ENCODE data around the gene MAML1.
"Not testable (repeated sequence)": the region's sequence is repeated elsewhere in the genome, so short reads cannot be mapped to it uniquely, and the experiment has no call there.

Gene MAML1

DNA sequence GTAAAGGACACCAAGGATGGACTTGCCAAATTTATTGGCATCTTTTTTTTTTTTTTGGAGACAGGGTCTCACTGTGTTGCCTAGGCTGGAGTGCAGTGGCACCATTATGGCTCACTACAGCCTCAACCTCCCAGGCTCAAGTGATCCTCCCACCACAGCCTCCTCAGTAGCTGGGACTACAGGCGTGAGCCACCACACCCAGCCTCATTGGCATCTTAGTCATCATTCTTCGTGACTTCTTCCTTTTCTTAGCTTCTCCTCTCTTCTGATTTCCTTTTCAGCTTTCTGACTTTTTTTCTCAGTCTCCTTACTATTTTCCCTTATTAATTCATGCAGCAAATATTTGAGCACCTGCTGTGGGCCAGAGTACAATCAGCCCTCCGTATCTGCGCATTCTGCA lies 6.1 kb downstream of the MAML1 start:
- no peak overlapping the region for H3K27ac Mint-ChIP-seq
- no peak for DNase-seq
- H3K9me3 Mint-ChIP-seq = peaks cover 25% of the 10 kb centered on the region
- no peak for TF ChIP-seq CTCF (IDR thresholded peaks at IDR 0.05)
- H3K4me3 Mint-ChIP-seq = no peak overlapping the region
- H3K27me3 Mint-ChIP-seq (ENCODE audit: low read depth, poor library complexity) = peaks cover 10% of the 10 kb centered on the region
- peaks cover 24% of the 10 kb centered on the region for H3K4me1 Mint-ChIP-seq
- peaks cover 59% of the 10 kb centered on the region for H3K36me3 Mint-ChIP-seq (ENCODE audit: low read depth)

DNA sequence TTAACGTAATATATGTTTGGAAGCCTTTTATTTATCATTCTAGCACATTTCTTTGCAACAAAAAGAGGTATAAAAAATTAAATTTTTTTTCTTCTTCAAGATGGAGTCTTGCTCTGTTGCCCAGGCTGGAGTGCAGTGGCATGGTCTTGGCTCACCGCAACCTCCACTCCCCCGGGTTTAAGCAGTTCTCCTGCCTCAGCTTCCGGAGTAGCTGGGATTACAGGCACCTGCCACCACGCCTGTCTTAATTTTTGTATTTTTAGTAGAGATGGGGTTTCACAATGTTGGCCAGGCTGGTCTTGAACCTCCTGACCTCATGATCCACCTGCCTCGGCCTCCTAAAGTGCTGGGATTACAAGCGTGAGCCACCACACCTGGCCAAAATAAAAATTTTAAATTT lies 11.5 kb downstream of the MAML1 start:
- not testable (repeated sequence) for H3K27me3 Mint-ChIP-seq (ENCODE audit: low read depth, poor library complexity); H3K4me1 Mint-ChIP-seq; DNase-seq; H3K4me3 Mint-ChIP-seq; H3K27ac Mint-ChIP-seq
- peaks cover 35% of the 10 kb centered on the region for H3K9me3 Mint-ChIP-seq
- H3K36me3 Mint-ChIP-seq (ENCODE audit: low read depth) = peaks cover 80% of the 10 kb centered on the region

GRCh38 chr5:179746872-179747271 lies 14.2 kb downstream of the MAML1 start:
- Mint-ChIP-seq H3K4me3 (no peak overlapping the region), H3K27me3 (ENCODE audit: low read depth, poor library complexity) (peaks cover 5% of the 10 kb centered on the region), H3K27ac (no peak overlapping the region), H3K9me3 (peaks cover 24% of the 10 kb centered on the region), H3K4me1 (no peaks in the 10 kb centered on the region), H3K36me3 (ENCODE audit: low read depth) (peaks cover 74% of the 10 kb centered on the region)
- DNase-seq = no peak
- TF ChIP-seq CTCF (IDR thresholded peaks at IDR 0.05) = no peak

DNA sequence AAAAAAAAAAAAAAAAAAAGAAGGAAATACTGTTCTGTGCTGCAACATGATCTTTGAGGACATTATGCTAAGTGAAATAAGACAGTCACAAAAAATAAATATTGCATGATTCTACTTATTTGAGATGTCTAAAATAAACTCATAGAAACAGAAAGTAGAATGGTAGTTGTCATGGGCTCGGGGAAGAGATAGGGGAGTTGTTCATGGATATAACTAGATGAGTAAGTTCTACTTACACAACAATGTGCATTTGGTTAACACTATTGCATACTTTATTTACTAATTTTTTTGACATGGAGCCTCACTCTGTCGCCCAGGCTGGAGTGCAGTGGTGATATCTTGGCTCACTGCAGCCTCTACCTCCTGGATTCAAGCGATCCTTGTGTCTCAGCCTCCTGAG lies 15.2 kb downstream of the MAML1 start:
- H3K27me3 Mint-ChIP-seq (ENCODE audit: low read depth, poor library complexity) = peaks cover 5% of the 10 kb centered on the region
- no peak for TF ChIP-seq CTCF (IDR thresholded peaks at IDR 0.05)
- no peak overlapping the region for H3K4me3 Mint-ChIP-seq
- H3K27ac Mint-ChIP-seq = no peak overlapping the region
- no peak for DNase-seq
- H3K9me3 Mint-ChIP-seq = peaks cover 21% of the 10 kb centered on the region
- H3K4me1 Mint-ChIP-seq = no peaks in the 10 kb centered on the region
- peaks cover 69% of the 10 kb centered on the region for H3K36me3 Mint-ChIP-seq (ENCODE audit: low read depth)

DNA sequence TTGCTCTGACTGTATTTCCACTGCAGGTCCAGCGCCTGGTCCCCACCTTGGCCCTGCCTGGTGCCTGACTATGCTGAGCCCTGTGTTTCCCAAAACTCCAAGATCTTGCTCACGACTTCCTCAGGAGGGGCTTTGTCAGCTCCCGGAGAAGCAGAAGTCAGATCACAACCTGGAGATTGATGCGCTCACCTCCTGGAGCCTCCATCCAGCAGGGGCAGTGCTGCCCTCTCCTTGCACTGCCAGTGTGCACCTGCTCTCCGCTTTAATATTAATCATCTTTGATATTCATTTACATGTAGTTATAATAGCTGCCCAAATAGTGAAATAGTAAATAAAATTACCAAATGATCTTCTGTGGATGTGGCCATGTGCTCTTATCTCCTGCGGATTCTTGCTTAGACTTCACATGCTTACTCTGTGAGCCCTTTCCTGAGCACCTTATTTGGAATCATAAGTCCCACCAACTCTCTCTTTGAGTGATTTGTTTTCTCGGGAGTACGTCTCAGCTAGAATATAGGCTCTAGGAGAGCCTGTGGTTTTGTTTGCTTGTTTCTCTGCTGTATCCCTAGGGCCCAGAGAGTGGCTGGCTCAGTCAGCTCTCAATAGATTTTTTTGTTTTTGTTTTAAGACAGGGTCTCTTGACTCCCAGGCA lies 17.4 kb downstream of the MAML1 start:
- H3K4me3 Mint-ChIP-seq = no peak overlapping the region
- DNase-seq = no peak
- peaks cover 67% of the 10 kb centered on the region for H3K36me3 Mint-ChIP-seq (ENCODE audit: low read depth)
- peaks cover 20% of the 10 kb centered on the region for H3K9me3 Mint-ChIP-seq
- peak overlapping the region; percentile 57 for H3K27ac Mint-ChIP-seq
- no peaks in the 10 kb centered on the region for H3K27me3 Mint-ChIP-seq (ENCODE audit: low read depth, poor library complexity)
- peaks cover 18% of the 10 kb centered on the region for H3K4me1 Mint-ChIP-seq
- TF ChIP-seq CTCF (IDR thresholded peaks at IDR 0.05) = no peak

GRCh38 chr5:179753971-179754370 lies 21.3 kb downstream of the MAML1 start:
- Mint-ChIP-seq H3K27me3 (ENCODE audit: low read depth, poor library complexity) (no peaks in the 10 kb centered on the region), H3K4me3 (no peak overlapping the region), H3K9me3 (peaks cover 3% of the 10 kb centered on the region), H3K27ac (peak overlapping the region; percentile 37), H3K36me3 (ENCODE audit: low read depth) (peaks cover 46% of the 10 kb centered on the region), H3K4me1 (peaks cover 29% of the 10 kb centered on the region)
- no peak for DNase-seq
- no peak for TF ChIP-seq CTCF (IDR thresholded peaks at IDR 0.05)
